ENCODE results near the gene ZBTB8B. TPM values are rescaled to one million over a fixed set of nuclear protein-coding genes. Genes with fewer than 3 reads are reported as not detected.
"Not testable (repeated sequence)": the region's sequence is repeated elsewhere in the genome, so short reads cannot be mapped to it uniquely, and the experiment has no call there.

Gene ZBTB8B
- total RNA-seq (2014; rRNA removed; shearing (Covaris generic)) = not detected in 2 replicates

DNA sequence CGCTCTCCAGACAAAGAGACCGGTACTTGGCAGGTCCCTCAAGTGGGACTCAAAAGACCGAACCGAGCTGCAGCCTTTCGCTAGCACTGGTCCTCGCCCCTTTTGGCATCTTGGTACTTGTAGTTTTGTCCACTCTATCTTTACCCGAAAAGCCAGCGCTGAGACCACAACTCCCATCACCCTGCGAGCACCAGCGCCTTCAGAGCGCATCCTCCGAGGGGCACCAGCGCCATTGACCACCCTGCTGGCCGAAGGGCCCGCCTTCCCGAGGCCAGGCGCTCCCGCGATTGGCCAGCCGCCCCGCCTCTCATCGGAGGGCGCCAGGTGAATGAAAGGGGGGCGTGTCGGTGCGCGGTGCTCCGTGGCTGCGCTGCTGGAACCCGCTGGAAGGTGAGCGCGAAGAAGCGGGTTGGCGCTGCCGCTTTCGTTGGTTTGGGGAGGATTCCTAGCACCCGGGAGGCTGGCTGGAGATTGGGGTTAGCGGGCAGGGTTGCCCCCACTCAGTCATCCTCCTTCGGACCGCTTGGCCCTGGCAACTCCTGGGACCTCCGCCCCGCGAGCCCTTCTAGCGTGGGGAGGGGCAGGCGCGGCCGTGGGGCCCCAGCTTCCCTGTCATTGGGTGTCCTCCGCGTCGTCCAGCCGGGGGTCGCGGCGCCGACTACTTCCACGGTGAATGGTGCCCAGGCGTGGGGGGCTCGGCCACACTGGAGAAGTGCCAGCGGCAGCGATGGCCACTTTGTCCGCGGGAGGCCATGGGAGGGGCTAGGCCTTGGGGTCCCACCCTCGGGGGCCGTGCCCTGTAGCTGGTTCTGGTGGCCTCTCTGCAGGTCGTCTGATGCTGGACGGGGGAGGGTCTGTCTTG, at the start of gene ZBTB8B:
Gene ZBTB8B, plus strand, starts transcription at position 357 of the 862 bp plus-strand sequence. CDS start 5,553 bp downstream, outside the sequence.
- Histone ChIP-seq H3K4me3 (peak within 1 kb of the TSS; percentile 24), H3K27me3 (replicated peaks) (peaks cover 32% of the 10 kb centered on the region), H3K9me3 (replicated peaks) (no peaks in the 10 kb centered on the region; the same call in none of the 2 replicates), H3K27ac (no peak within 1 kb of the TSS), H3K4me1 (replicated peaks) (peaks cover 11% of the 10 kb centered on the region), H3K36me3 (no peaks in the 10 kb centered on the region)
- peak; percentile 42 to 51 for DNase-seq (ENCODE audit: low read depth in 1 of 2, low spot score in 2 of 2)

- Histone ChIP-seq H3K27ac (no peak overlapping the region), H3K27me3 (replicated peaks) (no peaks in the 10 kb centered on the region), H3K4me3 (no peak overlapping the region), H3K9me3 (replicated peaks) (no peaks in the 10 kb centered on the region; the same call in 1 of the 2 replicates), H3K36me3 (no peaks in the 10 kb centered on the region), H3K4me1 (replicated peaks) (no peaks in the 10 kb centered on the region)
- no peak for DNase-seq (ENCODE audit: low read depth in 1 of 2, low spot score in 2 of 2)
Measured at GRCh38 chr1:32421775-32422174, 43.1 kb upstream of the ZBTB8B start.

DNA sequence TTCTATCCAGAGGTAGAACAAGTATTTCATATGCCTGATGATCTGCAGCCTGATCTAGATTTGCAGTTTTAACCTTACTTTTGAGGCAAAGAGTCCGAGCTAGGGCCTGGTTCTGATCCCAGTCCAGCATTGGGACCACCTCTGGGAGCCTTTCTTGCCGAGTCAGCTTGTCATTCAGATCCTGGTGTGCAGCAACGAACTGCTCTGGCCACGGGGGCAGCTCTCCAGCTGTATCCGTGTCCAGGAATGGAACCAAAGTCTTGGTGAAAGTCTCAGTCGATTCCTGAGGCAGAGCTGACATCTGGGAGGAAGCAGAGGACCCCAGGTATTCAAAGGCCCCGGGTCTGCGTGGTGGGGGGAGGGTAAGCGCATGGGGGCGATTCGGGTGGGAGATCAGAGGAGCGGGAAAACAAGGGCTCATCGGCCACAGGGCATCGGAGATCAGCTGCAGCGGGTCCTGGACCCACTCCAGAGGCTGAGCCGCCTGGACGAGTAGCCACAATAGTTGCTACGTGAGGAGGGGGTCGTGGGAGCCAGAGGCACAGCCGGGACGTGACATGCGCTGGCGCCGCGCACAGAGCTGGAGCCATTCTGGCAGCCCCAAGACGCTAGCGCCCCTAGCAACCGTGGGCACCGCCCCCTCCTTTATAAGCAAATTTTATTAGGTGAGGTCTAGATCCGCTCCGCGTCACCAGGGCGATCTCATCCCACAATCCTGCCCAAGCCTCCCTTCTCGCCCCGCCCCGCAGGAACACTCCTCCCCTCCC, 38.2 kb upstream of the ZBTB8B start:
- Histone ChIP-seq H3K4me1 (replicated peaks) (no peaks in the 10 kb centered on the region), H3K36me3 (no peaks in the 10 kb centered on the region), H3K4me3 (no peak overlapping the region), H3K27me3 (replicated peaks) (0 out of 2 replicates have a peak, but pooled peaks cover 4% of the 10 kb centered on the region), H3K9me3 (replicated peaks) (no peaks in the 10 kb centered on the region), H3K27ac (no peak overlapping the region)
- no peak for DNase-seq (ENCODE audit: low read depth in 1 of 2, low spot score in 2 of 2)

DNA sequence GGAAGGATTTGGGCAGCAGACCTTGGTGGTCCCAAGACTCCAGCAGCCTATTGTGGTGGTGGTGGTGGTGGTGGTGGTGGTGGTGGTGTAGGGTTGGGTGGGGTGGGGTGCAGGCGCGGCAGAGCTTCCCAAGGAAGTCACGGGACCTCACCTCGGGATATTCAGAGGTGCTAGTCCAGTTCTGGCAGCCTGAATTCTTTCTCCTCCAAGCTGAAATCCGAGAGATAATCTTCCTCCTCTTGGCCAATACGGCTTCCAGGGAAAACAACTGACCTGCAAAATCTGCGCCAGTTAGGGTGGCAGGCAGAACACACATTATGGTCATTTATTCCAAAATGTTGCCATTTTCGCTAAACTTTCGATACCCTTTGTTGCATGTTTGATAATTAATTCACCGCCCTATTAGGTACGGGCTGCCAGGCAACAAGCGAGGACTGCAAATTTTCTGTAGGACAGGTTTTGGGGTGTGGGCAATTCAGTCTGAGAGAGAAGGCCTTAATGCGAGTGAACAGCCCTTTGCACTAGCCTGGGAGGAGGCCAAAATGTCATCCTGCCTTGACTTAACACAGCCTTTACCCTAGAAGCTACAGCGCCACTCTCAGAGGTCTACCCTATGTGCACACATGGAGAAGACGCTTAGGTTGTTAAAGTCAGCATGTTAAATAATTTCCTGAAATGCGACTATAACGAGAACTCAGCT, 37.5 kb upstream of the ZBTB8B start:
- H3K36me3 ChIP-seq = no peaks in the 10 kb centered on the region
- H3K4me1 ChIP-seq (replicated peaks) = no peaks in the 10 kb centered on the region
- H3K27ac ChIP-seq = no peak overlapping the region
- no peak overlapping the region for H3K4me3 ChIP-seq
- DNase-seq (ENCODE audit: low read depth in 1 of 2, low spot score in 2 of 2) = no peak
- 0 out of 2 replicates have a peak, but pooled peaks cover 4% of the 10 kb centered on the region for H3K27me3 ChIP-seq (replicated peaks)
- H3K9me3 ChIP-seq (replicated peaks) = no peaks in the 10 kb centered on the region

GRCh38 chr1:32431736-32432400, 33.0 kb upstream of the ZBTB8B start:
- no peaks in the 10 kb centered on the region for H3K4me1 ChIP-seq (replicated peaks)
- no peaks in the 10 kb centered on the region for H3K9me3 ChIP-seq (replicated peaks)
- no peaks in the 10 kb centered on the region for H3K36me3 ChIP-seq
- no peak overlapping the region for H3K27ac ChIP-seq
- H3K27me3 ChIP-seq (replicated peaks) = 0 out of 2 replicates have a peak, but pooled peaks cover 4% of the 10 kb centered on the region
- DNase-seq (ENCODE audit: low read depth in 1 of 2, low spot score in 2 of 2) = no peak
- H3K4me3 ChIP-seq = no peak overlapping the region

DNA sequence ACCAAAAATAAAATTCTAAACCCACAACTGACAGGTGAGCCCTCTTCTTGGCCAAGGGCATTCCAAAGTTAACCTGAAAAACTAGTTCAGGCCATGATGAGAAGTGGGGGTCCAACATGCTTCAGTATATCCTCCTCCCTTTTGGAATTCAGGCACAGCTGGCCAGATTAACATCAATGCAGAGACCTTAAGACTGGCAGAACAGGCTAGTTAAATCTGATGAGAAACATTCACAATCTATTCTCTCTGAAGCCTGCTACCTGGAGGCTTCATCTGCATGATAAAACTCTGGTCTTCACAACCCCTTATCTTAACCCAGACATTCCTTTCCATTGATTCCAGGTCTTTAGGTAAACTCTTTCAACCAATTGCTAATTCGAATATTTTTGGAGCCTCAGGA, 26.7 kb upstream of the ZBTB8B start:
- Histone ChIP-seq H3K4me3 (no peak overlapping the region), H3K36me3 (no peaks in the 10 kb centered on the region), H3K27me3 (replicated peaks) (peaks cover 10% of the 10 kb centered on the region; the same call in 1 of the 2 replicates), H3K4me1 (replicated peaks) (no peaks in the 10 kb centered on the region), H3K27ac (no peak overlapping the region), H3K9me3 (replicated peaks) (no peaks in the 10 kb centered on the region)
- DNase-seq (ENCODE audit: low read depth in 1 of 2, low spot score in 2 of 2) = no peak

DNA sequence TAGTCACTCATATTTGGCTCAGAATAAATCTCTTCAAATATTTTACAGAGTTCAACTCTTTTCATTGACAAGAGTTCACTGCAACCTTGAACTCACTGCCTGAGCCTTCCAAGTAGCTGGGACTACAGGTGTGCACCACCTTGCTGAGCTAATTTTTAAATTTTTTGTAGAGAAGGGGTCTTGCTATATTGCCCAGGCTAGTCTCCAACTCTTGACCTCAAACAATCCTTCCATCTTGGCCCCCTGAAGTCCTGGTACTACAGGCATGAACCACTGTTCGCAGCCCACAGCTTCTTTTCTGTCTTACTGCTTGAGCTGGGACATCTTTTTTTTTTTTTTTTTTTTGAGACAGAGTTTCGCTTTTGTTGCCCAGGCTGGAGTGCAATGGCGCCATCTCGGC, 26.1 kb upstream of the ZBTB8B start:
- not testable (repeated sequence) for H3K9me3 ChIP-seq (replicated peaks); H3K36me3 ChIP-seq; H3K4me1 ChIP-seq (replicated peaks); H3K4me3 ChIP-seq; H3K27ac ChIP-seq; DNase-seq (ENCODE audit: low read depth in 1 of 2, low spot score in 2 of 2)
- peaks cover 10% of the 10 kb centered on the region; the same call in 1 of the 2 replicates for H3K27me3 ChIP-seq (replicated peaks)

- not testable (repeated sequence) for DNase-seq (ENCODE audit: low read depth in 1 of 2, low spot score in 2 of 2); H3K9me3 ChIP-seq (replicated peaks); H3K27ac ChIP-seq; H3K4me1 ChIP-seq (replicated peaks); H3K36me3 ChIP-seq; H3K4me3 ChIP-seq
- peaks cover 10% of the 10 kb centered on the region; the same call in 1 of the 2 replicates for H3K27me3 ChIP-seq (replicated peaks)
Measured at GRCh38 chr1:32441467-32441866, 23.4 kb upstream of the ZBTB8B start.

GRCh38 chr1:32447469-32448185, 17.2 kb upstream of the ZBTB8B start:
- peaks cover 5% of the 10 kb centered on the region for H3K4me1 ChIP-seq (replicated peaks)
- no peaks in the 10 kb centered on the region for H3K9me3 ChIP-seq (replicated peaks)
- H3K27ac ChIP-seq = peak overlapping the region; percentile 48
- peak; percentile 81 to 87 for DNase-seq (ENCODE audit: low read depth in 1 of 2, low spot score in 2 of 2)
- peak overlapping the region; percentile 26 for H3K4me3 ChIP-seq
- no peaks in the 10 kb centered on the region for H3K36me3 ChIP-seq
- no peaks in the 10 kb centered on the region for H3K27me3 ChIP-seq (replicated peaks)

DNA sequence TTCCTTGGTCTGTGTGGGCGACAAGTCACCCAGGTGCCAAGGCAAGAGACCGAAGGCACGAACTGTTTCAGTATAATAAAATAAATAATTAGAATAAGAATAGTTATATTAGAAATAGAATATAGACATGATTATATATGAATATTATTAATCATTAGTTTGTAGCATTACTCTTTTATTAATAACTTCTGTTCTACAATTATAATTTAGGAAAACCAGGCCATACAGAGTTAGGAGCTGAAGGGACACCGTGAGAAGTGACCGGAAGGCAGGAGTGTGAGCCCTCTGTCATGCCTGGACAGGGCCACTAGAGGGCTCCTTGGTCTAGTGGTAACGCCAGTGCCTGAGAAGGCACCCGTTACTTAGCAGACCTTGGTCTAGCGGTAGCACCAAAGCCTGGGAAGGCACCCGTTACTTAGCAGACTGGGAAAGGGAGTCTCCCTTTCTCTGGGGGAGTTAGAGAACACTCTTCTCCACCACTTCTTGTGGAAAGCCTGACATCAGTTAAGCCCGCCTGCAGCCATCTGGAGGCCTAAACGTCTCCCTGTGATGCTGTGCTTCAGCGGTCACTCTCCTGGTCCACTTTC, 16.6 kb upstream of the ZBTB8B start:
- not testable (repeated sequence) for H3K9me3 ChIP-seq (replicated peaks); H3K4me1 ChIP-seq (replicated peaks); H3K27me3 ChIP-seq (replicated peaks); H3K36me3 ChIP-seq
- peak overlapping the region; percentile 48 for H3K27ac ChIP-seq
- peak overlapping the region; percentile 26 for H3K4me3 ChIP-seq
- DNase-seq (ENCODE audit: low read depth in 1 of 2, low spot score in 2 of 2) = peak; percentile 71 to 82

- Histone ChIP-seq H3K9me3 (replicated peaks) (no peaks in the 10 kb centered on the region), H3K27me3 (replicated peaks) (no peaks in the 10 kb centered on the region), H3K36me3 (no peaks in the 10 kb centered on the region), H3K4me1 (replicated peaks) (peaks cover 5% of the 10 kb centered on the region), H3K4me3 (no peak overlapping the region), H3K27ac (no peak overlapping the region)
- DNase-seq (ENCODE audit: low read depth in 1 of 2, low spot score in 2 of 2) = peak; percentile 12 to 64
Measured at GRCh38 chr1:32448773-32449456, 16.0 kb upstream of the ZBTB8B start.

GRCh38 chr1:32449457-32449831, 15.4 kb upstream of the ZBTB8B start:
- H3K9me3 ChIP-seq (replicated peaks); DNase-seq (ENCODE audit: low read depth in 1 of 2, low spot score in 2 of 2): not testable (repeated sequence)

More at GRCh38 chr1:32449457-32449831, 15.4 kb upstream of the ZBTB8B start:
- not testable (repeated sequence) for H3K4me3 ChIP-seq; H3K27ac ChIP-seq; H3K4me1 ChIP-seq (replicated peaks); H3K27me3 ChIP-seq (replicated peaks); H3K36me3 ChIP-seq
